Measurements from ENCODE around the gene EFNA5. TPM values are rescaled to one million over a fixed set of nuclear protein-coding genes. Genes with fewer than 3 reads are reported as not detected.

Gene EFNA5
- total RNA-seq, 1 experiment from 2014 or later = 50.0 TPM

- DNase-seq (ENCODE audit: extremely low read depth, low read depth) = no peak
Observed at GRCh38 chr5:107652408-107652807, 18.3 kb downstream of the EFNA5 start.

DNA sequence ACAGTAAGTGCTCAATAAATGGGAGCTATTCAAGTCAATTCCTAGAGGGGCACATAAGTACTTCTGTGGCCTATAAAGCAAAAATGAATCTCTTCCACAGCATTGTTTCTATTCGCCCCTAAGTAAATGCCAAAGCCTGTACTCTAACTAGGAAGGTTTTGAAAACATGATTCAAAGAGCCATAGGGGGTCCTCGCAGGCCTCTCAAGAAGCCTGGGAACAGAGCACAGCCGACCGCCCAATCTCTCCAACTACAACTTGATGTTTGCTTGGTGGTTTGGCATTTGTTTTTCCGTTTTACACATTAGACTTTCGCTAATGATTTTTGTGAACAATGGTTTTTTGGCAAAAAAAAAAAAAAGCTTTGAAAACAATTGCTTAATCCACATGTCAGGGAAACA is 19.4 kb downstream of the EFNA5 start:
- DNase-seq (ENCODE audit: extremely low read depth, low read depth) = no peak

- DNase-seq (ENCODE audit: extremely low read depth, low read depth) = no peak
Observed at GRCh38 chr5:107646418-107646817, 24.3 kb downstream of the EFNA5 start.

- no peak for DNase-seq (ENCODE audit: extremely low read depth, low read depth)
Observed at GRCh38 chr5:107640568-107640967, 30.2 kb downstream of the EFNA5 start.

- no peak for DNase-seq (ENCODE audit: extremely low read depth, low read depth)
Observed at GRCh38 chr5:107639990-107640389, 30.7 kb downstream of the EFNA5 start.

GRCh38 chr5:107636555-107636954 is 34.2 kb downstream of the EFNA5 start:
- no peak for DNase-seq (ENCODE audit: extremely low read depth, low read depth)

- DNase-seq (ENCODE audit: extremely low read depth, low read depth) = no peak
Observed at GRCh38 chr5:107636068-107636467, 34.7 kb downstream of the EFNA5 start.

GRCh38 chr5:107634981-107635848 is 35.5 kb downstream of the EFNA5 start:
- DNase-seq (ENCODE audit: extremely low read depth, low read depth) = no peak

DNA sequence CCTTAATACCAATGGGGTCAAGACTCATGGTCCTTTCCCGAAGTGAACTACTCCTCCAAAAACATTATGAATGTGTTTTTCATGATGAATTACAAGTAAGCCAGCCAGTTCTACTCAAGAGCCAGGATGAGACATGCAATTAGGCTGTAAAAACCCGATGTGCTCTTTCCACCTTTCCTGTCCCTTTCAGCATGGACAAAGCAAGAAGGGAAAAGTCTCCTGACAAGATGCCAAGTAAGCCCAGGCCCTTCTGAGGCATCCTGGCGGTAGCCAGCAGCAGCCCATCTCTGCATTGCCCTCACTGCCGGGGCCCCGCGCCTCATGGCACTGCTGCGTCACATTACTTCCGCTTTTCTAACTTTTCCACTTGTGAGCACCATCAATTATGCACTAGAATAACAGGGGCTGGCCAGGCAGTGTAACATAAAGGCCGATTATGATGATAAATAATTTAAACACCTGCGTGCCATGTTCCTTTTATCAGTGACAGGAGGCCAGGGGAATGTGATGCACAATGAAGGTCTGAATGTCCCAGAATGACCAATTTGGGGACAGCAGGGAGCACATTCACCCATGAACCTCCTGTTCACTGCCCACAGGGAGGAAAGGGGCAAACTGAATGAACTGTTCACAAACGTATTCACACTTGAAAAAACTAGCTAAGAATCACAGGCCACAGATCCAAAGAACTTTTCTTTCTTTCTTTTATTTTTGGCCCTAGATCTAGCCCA is 37.4 kb downstream of the EFNA5 start:
- DNase-seq (ENCODE audit: extremely low read depth, low read depth) = no peak

DNA sequence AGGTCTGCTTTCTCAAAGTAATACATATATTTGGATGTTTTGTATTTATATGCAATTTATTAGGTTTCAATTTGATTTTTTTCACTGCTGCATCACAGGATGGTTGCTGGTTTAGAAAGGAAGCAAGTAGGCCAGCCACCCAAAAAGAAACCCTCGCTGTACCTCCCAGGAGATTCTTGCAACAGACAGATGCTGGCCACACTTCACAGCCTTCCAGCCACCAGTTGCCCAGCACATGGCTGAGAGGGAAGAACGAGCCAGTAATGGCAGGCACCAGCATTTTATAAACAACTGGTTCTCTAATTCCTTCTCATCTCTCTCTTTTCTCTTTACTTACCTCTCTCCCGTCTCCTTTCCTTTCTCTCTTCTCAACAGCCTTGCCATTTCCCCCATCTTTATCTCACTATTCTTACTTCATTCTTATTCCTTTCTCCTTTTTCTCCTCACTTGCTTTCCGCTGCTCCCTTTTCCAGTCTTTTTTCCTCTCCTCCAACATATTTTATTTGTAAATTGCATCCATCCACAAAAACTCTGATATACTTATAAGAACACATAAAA is 38.9 kb downstream of the EFNA5 start:
- no peak for DNase-seq (ENCODE audit: extremely low read depth, low read depth)

DNA sequence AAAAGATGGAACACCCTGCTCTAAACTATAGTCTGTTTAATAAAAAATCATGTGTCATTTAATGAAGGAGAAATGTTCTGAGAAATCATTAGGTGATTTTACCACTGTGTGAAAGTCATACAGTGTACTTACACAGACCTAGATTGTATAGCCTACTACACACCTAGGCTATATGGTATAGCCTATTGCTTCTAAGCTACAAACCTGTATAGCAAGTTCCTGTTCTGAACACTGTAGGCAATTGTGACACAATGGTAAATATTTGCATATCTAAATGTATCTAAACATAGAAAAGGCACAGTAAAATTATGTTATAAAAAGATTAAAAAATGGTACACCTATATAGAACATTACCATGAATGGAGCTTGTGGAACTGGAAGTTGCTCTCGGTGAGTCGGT is 40.6 kb downstream of the EFNA5 start:
- DNase-seq (ENCODE audit: extremely low read depth, low read depth) = no peak

DNA sequence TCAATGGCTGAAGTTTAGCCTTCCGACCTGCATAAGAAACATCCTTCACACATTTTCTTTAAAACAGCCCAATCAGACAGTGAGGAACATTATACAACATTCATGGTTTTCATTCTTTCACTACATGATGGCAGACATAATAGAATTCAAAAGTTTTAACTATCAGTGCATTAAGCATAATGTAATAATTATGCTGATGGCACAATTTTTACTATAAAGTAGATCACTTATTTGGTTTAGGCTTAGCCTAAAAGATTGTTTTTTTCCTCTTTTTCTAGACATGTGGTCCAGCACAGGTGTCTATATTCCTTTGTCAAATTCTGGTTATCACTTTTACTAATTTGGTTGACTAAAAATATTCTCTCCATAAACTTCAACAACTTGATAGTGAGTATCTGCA is 46.5 kb downstream of the EFNA5 start:
- DNase-seq (ENCODE audit: extremely low read depth, low read depth) = no peak

DNA sequence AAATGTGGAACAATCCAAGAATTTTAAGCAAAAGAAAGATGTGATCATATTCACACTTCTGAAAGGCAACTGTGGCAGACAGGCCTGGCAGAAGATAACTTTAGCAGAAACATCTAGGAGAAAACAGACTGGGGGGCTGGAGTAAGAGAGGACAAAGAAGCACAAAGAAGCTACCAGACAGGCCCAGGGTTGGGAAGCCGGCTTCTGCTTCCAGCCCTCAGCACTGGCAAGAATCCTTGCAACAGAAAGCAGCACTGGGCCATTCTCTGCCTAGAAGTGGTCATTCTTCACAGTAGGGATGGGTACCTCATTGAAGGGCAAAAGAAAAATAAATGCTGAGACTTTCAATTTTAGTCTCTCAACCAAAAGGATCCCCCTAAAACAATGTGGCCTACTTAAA is 49.6 kb downstream of the EFNA5 start:
- DNase-seq (ENCODE audit: extremely low read depth, low read depth) = no peak

DNA sequence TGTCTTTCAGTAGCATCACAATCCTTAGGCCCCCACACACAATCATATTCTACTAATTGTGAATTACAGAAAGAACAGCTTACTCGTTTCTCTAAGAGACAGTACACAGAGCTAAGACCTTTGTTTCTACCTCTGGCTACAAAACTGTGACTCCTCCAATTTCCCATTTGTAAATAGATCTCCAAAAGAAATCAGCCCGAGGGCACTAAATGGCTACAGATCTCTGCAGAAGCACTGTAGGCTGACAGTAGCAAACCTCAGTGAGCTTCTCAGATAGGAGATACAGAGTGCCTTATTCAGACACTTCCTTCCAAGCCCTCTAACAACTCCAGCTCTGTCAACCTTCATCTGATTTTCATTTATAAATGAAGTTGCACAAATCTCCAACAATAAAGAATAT is 51.0 kb downstream of the EFNA5 start:
- no peak for DNase-seq (ENCODE audit: extremely low read depth, low read depth)

DNA sequence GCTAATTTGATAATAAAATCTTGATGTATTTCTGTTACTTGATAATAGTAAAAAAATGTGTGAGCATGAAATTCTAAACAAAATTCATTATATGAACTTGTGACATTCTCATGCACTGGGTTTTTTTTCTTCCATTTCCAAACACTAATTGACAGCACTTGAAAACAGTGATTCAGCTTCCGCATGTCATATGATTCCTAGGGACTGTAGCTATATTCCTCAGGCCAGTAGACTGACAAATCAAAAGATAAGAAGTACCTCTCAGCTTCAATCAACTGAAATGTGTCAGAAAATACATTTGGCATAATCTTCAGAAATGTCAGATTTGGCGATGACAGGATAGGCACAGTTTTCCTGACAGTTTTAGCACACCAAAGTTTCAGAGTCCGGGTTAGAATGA is 52.5 kb downstream of the EFNA5 start:
- DNase-seq (ENCODE audit: extremely low read depth, low read depth) = no peak

DNA sequence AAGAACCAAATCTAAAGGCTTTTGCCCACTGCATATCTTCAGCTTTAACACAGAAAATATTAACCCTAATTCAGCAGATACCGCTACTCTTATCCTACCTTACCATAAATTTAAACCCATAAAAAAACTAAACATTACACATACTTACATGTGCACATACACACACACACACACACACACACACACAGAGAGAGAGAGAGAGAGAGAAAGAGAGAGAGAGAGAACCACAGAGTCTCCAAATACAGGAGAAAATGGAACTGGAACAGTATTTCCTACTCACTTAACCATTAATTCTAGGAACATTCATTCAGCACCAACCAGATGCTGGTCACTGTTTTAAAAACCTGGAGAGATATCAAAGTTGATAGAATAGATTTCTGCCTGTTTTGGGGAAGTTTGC is 53.7 kb downstream of the EFNA5 start:
- no peak for DNase-seq (ENCODE audit: extremely low read depth, low read depth)

DNA sequence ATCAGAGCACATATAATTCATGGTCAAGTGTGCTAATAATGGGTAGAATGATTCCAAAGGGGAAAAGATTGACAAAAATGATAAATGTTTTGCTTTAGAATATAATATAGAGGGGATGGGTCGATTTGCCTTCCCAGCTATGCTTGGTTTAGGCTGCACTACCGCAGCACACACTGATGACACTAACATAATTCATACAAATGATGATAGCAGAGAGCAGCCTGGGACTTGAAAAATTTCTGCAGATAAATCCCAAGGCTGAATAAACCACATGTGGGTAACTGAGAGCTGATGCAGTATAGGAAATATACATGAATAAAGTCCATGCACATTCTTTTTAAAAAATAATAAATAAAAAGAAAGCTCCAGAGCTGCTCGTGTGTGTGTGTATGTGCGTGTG is 54.5 kb downstream of the EFNA5 start:
- DNase-seq (ENCODE audit: extremely low read depth, low read depth) = no peak

- DNase-seq (ENCODE audit: extremely low read depth, low read depth) = no peak
Observed at GRCh38 chr5:107615299-107615817, 55.4 kb downstream of the EFNA5 start.

- DNase-seq (ENCODE audit: extremely low read depth, low read depth) = no peak
Observed at GRCh38 chr5:107612541-107612940, 58.2 kb downstream of the EFNA5 start.

DNA sequence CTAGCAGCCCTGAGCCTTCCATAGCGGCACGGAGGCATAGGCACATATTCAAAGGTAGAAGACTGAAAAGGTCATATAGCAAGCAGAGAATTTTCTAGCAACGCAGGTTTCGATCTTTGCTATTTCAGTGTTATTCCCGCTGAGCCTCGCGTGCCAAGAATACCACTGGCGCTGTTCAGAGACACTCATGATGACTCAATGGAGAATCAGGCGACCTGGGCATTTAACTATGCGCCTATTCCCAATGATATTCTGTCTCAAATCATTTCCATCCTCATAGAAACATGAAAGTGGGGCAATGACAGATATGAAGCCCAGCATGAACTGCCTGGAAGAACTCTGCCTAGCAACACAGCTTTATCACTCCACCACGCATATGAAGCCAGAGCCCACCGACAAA is 59.9 kb downstream of the EFNA5 start:
- no peak for DNase-seq (ENCODE audit: extremely low read depth, low read depth)

DNA sequence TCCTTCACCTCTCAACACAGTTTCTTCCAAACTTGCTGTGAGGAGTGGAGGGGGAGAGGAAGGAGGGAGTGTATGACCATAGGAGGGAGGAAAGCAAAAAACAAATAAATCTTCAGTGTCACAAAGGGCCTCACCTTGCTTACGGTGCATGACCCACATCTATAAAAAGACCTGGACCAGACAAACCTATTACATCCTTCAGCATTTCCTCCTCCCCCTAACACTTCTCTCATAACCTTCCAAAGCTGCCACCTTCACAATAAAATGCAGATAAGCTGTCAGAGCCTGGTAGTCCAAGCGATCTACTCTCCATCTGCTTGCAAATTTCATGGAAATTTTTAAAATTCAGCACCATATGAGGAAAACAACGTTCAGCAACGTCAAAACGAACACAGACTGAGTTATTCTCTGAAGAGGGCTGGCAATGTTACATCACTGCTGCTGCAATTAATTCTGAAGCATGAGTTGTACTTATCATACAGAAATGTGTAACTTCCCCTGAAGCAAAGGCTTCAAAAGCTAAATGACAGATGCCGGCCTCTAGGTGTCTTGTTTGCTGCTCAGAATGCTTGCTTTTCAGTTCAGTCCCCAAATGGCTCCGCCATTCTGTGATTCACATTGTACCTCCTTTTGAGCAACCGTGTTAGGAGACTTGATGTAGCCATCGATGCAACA is 62.9 kb downstream of the EFNA5 start:
- DNase-seq (ENCODE audit: extremely low read depth, low read depth) = no peak

Measured in NCI-H460 (cell line).